ENCODE results near the gene LPP.

The LPP gene

DNA sequence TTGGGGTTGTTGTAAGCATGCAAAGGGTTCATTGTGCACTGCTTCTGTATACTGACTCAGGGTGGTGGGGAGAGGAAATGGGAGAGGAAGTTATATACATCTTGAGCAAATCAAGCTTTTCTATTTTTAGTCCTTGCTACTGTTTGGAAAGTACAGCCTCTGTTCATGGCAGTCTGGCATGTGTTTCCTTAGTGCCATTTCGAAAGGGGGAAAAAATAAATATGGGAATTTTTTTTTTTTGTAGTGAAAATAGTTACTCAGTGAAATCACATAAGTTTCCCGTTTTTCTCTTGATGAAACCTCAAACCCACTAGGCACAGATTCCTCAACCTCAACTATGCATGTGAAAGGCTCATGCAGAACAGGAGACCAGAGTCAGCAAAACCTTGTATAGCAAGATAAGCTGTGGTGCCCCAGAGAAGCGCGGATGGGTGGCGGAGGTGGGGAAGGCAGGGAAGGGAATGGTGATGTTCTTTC, 353.3 kb downstream of the LPP start:
- DNase-seq, result peak; percentile 89
- TF ChIP-seq, protein P1, sequence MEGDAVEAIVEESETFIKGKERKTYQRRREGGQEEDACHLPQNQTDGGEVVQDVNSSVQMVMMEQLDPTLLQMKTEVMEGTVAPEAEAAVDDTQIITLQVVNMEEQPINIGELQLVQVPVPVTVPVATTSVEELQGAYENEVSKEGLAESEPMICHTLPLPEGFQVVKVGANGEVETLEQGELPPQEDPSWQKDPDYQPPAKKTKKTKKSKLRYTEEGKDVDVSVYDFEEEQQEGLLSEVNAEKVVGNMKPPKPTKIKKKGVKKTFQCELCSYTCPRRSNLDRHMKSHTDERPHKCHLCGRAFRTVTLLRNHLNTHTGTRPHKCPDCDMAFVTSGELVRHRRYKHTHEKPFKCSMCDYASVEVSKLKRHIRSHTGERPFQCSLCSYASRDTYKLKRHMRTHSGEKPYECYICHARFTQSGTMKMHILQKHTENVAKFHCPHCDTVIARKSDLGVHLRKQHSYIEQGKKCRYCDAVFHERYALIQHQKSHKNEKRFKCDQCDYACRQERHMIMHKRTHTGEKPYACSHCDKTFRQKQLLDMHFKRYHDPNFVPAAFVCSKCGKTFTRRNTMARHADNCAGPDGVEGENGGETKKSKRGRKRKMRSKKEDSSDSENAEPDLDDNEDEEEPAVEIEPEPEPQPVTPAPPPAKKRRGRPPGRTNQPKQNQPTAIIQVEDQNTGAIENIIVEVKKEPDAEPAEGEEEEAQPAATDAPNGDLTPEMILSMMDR (IDR thresholded peaks at IDR 0.05; ENCODE audit: low read depth, low read length, missing control alignments), result no peak
- H3K4me3 ChIP-seq (ENCODE audit: low read depth, low read length), result no peak overlapping the region
- no peaks in the 10 kb centered on the region for H3K36me3 ChIP-seq (replicated peaks)
- in situ Hi-C loops (cut with HindIII; ENCODE audit: low pct_ligation_motif_present, low sequenced_read_pairs), result loop anchor here (25.0 kb wide), 1 partner anchor 770 kb away; the partner anchor contains the start of gene BCL6
- H3K27me3 ChIP-seq (replicated peaks), result no peaks in the 10 kb centered on the region
- H3K27ac ChIP-seq, result peak overlapping the region; percentile 56

- in situ Hi-C loops (cut with HindIII; ENCODE audit: low pct_ligation_motif_present, low sequenced_read_pairs), result loop anchor here (25.0 kb wide), 1 partner anchor 771 kb away; the partner anchor contains the start of gene BCL6
- H3K27ac ChIP-seq, result no peak overlapping the region
- TF ChIP-seq, protein P1 (IDR thresholded peaks at IDR 0.05; ENCODE audit: low read depth, low read length, missing control alignments), result no peak
- H3K36me3 ChIP-seq (replicated peaks), result no peaks in the 10 kb centered on the region
- DNase-seq, result no peak
- no peak overlapping the region for H3K4me3 ChIP-seq (ENCODE audit: low read depth, low read length)
- no peaks in the 10 kb centered on the region for H3K27me3 ChIP-seq (replicated peaks)
Measured at GRCh38 chr3:188508454-188508853, 354.5 kb downstream of the LPP start.

DNA sequence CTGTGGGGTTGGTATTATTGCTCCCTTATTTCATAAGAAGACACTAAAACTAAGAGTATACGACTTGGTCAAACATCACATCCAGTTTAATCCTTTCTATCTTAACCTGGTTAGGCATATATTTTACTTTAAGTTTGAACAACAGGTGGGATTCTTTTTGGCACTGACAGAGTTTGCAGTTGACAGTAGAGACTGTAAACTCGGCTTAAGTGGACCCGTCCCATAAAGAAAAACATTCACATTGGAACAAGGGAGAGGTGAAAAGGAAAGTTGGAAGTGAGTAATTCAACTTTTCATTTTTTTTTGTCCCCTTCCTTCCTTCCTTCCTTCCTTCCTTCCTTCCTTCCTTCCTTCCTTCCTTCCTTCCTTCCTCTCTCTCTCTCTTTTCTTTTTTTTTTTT, 355.4 kb downstream of the LPP start:
- H3K27ac ChIP-seq, result no peak overlapping the region
- H3K36me3 ChIP-seq (replicated peaks), result no peaks in the 10 kb centered on the region
- DNase-seq, result no peak
- in situ Hi-C loops (cut with HindIII; ENCODE audit: low pct_ligation_motif_present, low sequenced_read_pairs), result loop anchor here (25.0 kb wide), 1 partner anchor 772 kb away; the partner anchor contains the start of gene BCL6
- H3K27me3 ChIP-seq (replicated peaks), result no peaks in the 10 kb centered on the region
- H3K4me3 ChIP-seq (ENCODE audit: low read depth, low read length), result no peak overlapping the region
- TF ChIP-seq, protein P1 (IDR thresholded peaks at IDR 0.05; ENCODE audit: low read depth, low read length, missing control alignments), result no peak

DNA sequence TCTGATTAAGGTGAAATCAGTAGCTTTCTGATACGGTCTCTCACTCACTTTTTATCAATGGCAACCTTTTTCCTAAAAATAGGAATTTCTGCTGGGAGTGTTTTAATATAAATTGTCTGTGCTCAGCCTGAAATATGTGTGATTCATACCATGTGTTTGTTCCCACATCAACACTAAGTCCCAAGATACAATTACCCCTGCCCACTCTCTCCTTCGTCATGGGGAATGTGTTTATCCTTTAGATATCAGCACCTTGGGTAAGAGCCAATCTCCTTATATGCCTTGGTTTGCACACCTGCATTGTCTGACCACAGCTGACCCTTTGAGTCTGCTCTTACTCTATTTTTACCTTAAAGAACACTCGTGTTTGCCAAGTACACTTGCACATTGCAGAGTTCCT, 356.4 kb downstream of the LPP start:
- DNase-seq, result peak; percentile 76
- in situ Hi-C loops (cut with HindIII; ENCODE audit: low pct_ligation_motif_present, low sequenced_read_pairs), result loop anchor here (25.0 kb wide), 1 partner anchor 773 kb away; the partner anchor contains the start of gene BCL6
- Histone ChIP-seq H3K27ac (peak overlapping the region; percentile 45), H3K27me3 (replicated peaks) (no peaks in the 10 kb centered on the region), H3K36me3 (replicated peaks) (no peaks in the 10 kb centered on the region), H3K4me3 (ENCODE audit: low read depth, low read length) (no peak overlapping the region)
- TF ChIP-seq, protein P1 (IDR thresholded peaks at IDR 0.05; ENCODE audit: low read depth, low read length, missing control alignments), result no peak

GRCh38 chr3:188513662-188514328, 359.8 kb downstream of the LPP start:
- H3K27ac ChIP-seq, result no peak overlapping the region
- peak; percentile 53 for DNase-seq
- no peaks in the 10 kb centered on the region for H3K27me3 ChIP-seq (replicated peaks)
- no peak overlapping the region for H3K4me3 ChIP-seq (ENCODE audit: low read depth, low read length)
- no peaks in the 10 kb centered on the region for H3K36me3 ChIP-seq (replicated peaks)
- TF ChIP-seq, protein P1 (IDR thresholded peaks at IDR 0.05; ENCODE audit: low read depth, low read length, missing control alignments), result no peak
- in situ Hi-C loops (cut with HindIII; ENCODE audit: low pct_ligation_motif_present, low sequenced_read_pairs), result loop anchor here (25.0 kb wide), 1 partner anchor 776 kb away; the partner anchor contains the start of gene BCL6
